HepG2 (cell line): ENCODE measurements around the gene MIF4GD. TPM values are rescaled to one million over a fixed set of nuclear protein-coding genes. Genes with fewer than 3 reads are reported as not detected.

Experiments used
- AGO1 ChIP-seq: fragments of 200-400 bp; formaldehyde crosslinking; IDR thresholded peaks from 2 replicates; pipeline ENCODE4 v1.6.1; 2017; ENCODE audit warnings: mild to moderate bottlenecking, low read depth, low read length, moderate library complexity; ENCODE audit not compliant: poor library complexity, severe bottlenecking
- ARID2 ChIP-seq: sonication (generic); formaldehyde crosslinking; IDR thresholded peaks from 2 replicates; pipeline ENCODE4 v1.8.1; 2022; ENCODE audit warnings: mild to moderate bottlenecking, missing genetic modification reagents, borderline replicate concordance
- CCAR2 ChIP-seq: fragments of 200-400 bp; formaldehyde crosslinking; optimal IDR thresholded peaks from 2 replicates; pipeline ENCODE3; 2018; ENCODE audit warnings: low read depth, mild to moderate bottlenecking, low read length, moderate library complexity
- FOXJ3 ChIP-seq: sonication (generic); formaldehyde crosslinking; IDR thresholded peaks from 2 replicates; pipeline ENCODE4 v1.4.0; 2020; ENCODE audit warnings: missing genetic modification reagents, mild to moderate bottlenecking, borderline replicate concordance
- GTF3A ChIP-seq: sonication (generic); formaldehyde crosslinking; conservative IDR thresholded peaks from 2 replicates; pipeline ENCODE4 v1.4.0; 2020; ENCODE audit warnings: mild to moderate bottlenecking, missing genetic modification reagents
- HIVEP1 ChIP-seq: sonication (generic); formaldehyde crosslinking; IDR thresholded peaks from 2 replicates; pipeline ENCODE4 v1.4.0; 2020; ENCODE audit warnings: mild to moderate bottlenecking, missing genetic modification reagents
- LRRFIP1 ChIP-seq: sonication (generic); formaldehyde crosslinking; conservative IDR thresholded peaks from 2 replicates; pipeline ENCODE4 v1.4.0; 2020; ENCODE audit warnings: missing genetic modification reagents
- MBD4 ChIP-seq: IDR thresholded peaks from 2 replicates; pipeline ENCODE4 v1.6.1; 2012; ENCODE audit warnings: low read length, inconsistent platforms, borderline replicate concordance
- MEIS2 ChIP-seq: sonication (generic); formaldehyde crosslinking; IDR thresholded peaks from 2 replicates; pipeline ENCODE4 v1.9.0; 2021; ENCODE audit warnings: mild to moderate bottlenecking, missing genetic modification reagents
- PCBP1 ChIP-seq: fragments of 200-400 bp; formaldehyde crosslinking; IDR thresholded peaks from 2 replicates; pipeline ENCODE4 v1.6.1; 2017; ENCODE audit warnings: mild to moderate bottlenecking, low read depth, low read length, borderline replicate concordance
- PITX1 ChIP-seq: sonication (generic); formaldehyde crosslinking; IDR thresholded peaks from 2 replicates; pipeline ENCODE4 v1.5.1; 2020; ENCODE audit warnings: mild to moderate bottlenecking, missing genetic modification reagents
- RBM39 ChIP-seq: fragments of 200-400 bp; formaldehyde crosslinking; IDR thresholded peaks from one replicate; pipeline ENCODE4 v1.6.1; 2018; ENCODE audit warnings: antibody characterized with exemption, mild to moderate bottlenecking, low read depth, low read length; ENCODE audit not compliant: poor library complexity, severe bottlenecking
- RELA ChIP-seq: sonication (generic); formaldehyde crosslinking; IDR thresholded peaks from 2 replicates; pipeline ENCODE4 v1.4.0; 2020; ENCODE audit warnings: missing genetic modification reagents
- RXRA ChIP-seq: sonication (generic); formaldehyde crosslinking; IDR thresholded peaks from 2 replicates; pipeline ENCODE4 v1.5.1; 2020; ENCODE audit warnings: missing genetic modification reagents
- SOX5 ChIP-seq: IDR thresholded peaks from 2 replicates; pipeline ENCODE4 v1.6.1; 2016; ENCODE audit warnings: borderline replicate concordance
- ZBTB8A ChIP-seq: sonication (generic); formaldehyde crosslinking; IDR thresholded peaks from 2 replicates; pipeline ENCODE4 v1.4.0; 2020; ENCODE audit warnings: mild to moderate bottlenecking, low read depth, missing genetic modification reagents, borderline replicate concordance
- ZNF160 ChIP-seq: sonication (generic); formaldehyde crosslinking; IDR thresholded peaks from 2 replicates; pipeline ENCODE4 v1.8.0; 2022; ENCODE audit warnings: mild to moderate bottlenecking, inconsistent platforms, missing genetic modification reagents
- ZNF180 ChIP-seq: sonication (generic); formaldehyde crosslinking; IDR thresholded peaks from 2 replicates; pipeline ENCODE4 v1.4.0; 2020; ENCODE audit warnings: low read depth, missing genetic modification reagents, borderline replicate concordance
- ZNF274 ChIP-seq: sonication (generic); formaldehyde crosslinking; IDR thresholded peaks from 2 replicates; pipeline ENCODE4 v1.5.1; 2020; ENCODE audit warnings: mild to moderate bottlenecking, missing genetic modification reagents
- ZNF337 ChIP-seq: sonication (generic); formaldehyde crosslinking; IDR thresholded peaks from 2 replicates; pipeline ENCODE4 v1.5.1; 2020; ENCODE audit warnings: missing genetic modification reagents, low read depth, mild to moderate bottlenecking, borderline replicate concordance
- ZNF503 ChIP-seq: sonication (generic); formaldehyde crosslinking; IDR thresholded peaks from 2 replicates; pipeline ENCODE4 v1.4.0; 2020; ENCODE audit warnings: missing genetic modification reagents
- ZNF740 ChIP-seq: sonication (generic); formaldehyde crosslinking; IDR thresholded peaks from 2 replicates; pipeline ENCODE4 v1.4.0; 2020; ENCODE audit warnings: missing genetic modification reagents
- ZNF891 ChIP-seq: sonication (generic); formaldehyde crosslinking; IDR thresholded peaks from 2 replicates; pipeline ENCODE4 v1.5.0; 2020; ENCODE audit warnings: mild to moderate bottlenecking, missing genetic modification reagents
- polyA plus RNA-seq, 8 experiments: library from polyadenylated mRNA; depleted of rRNA in 3 of 8; stranded (reverse) in 7 of 8; unstranded in 1 of 8; fragments of >200 nt; fragmentation: Illumina TruSeq in 4 of 8; extraction: Trizol in 4 of 8; gene quantifications; 2 replicates each; pipeline versions ENCODE4 v1.2.1 to v1.2.3, GENCODE V29; 2011 to 2016; ENCODE audit warnings: low read depth in 4 of 8, missing spikeins in 1 of 8, mixed read lengths in 1 of 8; ENCODE audit not compliant: insufficient read depth in 1 of 8
- total RNA-seq, 5 experiments: library from RNA; depleted of rRNA; stranded (reverse); fragments of >200 nt; fragmentation: Illumina TruSeq; extraction: Trizol; gene quantifications; 2 replicates each; pipeline ENCODE4 v1.2.3, GENCODE V29; 2016; ENCODE audit warnings: low read depth in 1 of 5

Gene MIF4GD
- total and polyA plus RNA-seq, 2 of the 13 experiments (the other 11 are each of a cell fraction or from before 2014, with no cell fraction given) = 14.0 to 28.0 TPM

DNA sequence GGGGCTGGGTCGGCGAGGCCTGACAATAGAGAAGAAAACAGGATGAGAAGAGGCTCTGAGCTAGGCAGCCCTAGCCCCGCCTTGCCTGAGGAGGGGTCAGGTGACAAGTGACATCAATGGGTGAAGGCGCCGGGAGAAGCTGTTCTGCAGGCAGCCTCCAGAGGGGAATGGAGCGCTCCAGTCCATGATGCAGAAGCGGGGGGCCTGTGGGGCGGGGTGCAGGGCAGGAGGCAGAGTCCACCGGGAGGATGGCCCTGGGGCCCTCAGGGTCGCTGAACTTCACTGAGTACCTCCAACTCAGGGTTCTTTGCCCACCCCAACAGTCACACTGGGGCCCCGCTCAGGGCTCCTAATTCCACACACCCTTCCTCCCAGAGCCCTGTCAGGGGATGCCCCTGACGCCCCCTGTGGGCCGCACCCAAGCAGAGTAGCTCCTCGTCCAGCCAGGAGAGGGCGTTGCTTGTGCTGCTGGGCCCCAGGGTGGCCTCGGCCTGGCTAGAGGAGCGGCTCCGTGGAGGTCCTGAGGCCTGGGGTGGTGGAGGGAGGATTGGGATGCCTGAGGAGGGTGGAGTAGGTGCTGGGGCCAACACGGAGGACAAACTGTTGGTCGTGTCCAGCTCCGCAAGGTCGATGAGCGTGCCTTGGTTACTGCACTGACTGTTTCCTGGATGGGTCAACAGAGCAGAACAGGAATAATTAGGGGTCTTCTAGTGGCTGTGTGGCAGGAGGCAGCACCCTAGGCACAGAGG is 30.5 kb downstream of the MIF4GD start (continued):
- TF ChIP-seq RBM39 = no peak
- TF ChIP-seq CCAR2 = no peak
- TF ChIP-seq FOXJ3 (CRISPR knock-in tag) = no peak
- no peak for TF ChIP-seq ARID2 (CRISPR knock-in tag)
- no peak for TF ChIP-seq ZNF160
- no peak for TF ChIP-seq MBD4
- TF ChIP-seq PCBP1 = peak; percentile 89; the same call in 1 of the 2 replicates
- no peak for TF ChIP-seq ZNF503 (CRISPR knock-in tag)
- TF ChIP-seq HIVEP1 (CRISPR knock-in tag) = peak; percentile 66; the same call in 1 of the 2 replicates
- TF ChIP-seq ZNF274 (CRISPR knock-in tag) = peak; percentile 78; the same call in 1 of the 2 replicates
- TF ChIP-seq ZBTB8A (CRISPR knock-in tag) = no peak
- TF ChIP-seq AGO1 = peak; percentile 12
- TF ChIP-seq MEIS2 = no peak
- no peak; the same call in 1 of the 2 replicates for TF ChIP-seq GTF3A
- no peak for TF ChIP-seq SOX5 (CRISPR knock-in tag)
- TF ChIP-seq ZNF891 (CRISPR knock-in tag) = peak; percentile 51; the same call in 1 of the 2 replicates
- no peak for TF ChIP-seq PITX1 (CRISPR knock-in tag)
- TF ChIP-seq RXRA (CRISPR knock-in tag) = peak; percentile 42; the same call in 1 of the 2 replicates
- no peak for TF ChIP-seq RELA (CRISPR knock-in tag)
- TF ChIP-seq ZNF180 (CRISPR knock-in tag) = no peak
- no peak for TF ChIP-seq ZNF740 (CRISPR knock-in tag)
- no peak for TF ChIP-seq ZNF337 (CRISPR knock-in tag)
- no peak for TF ChIP-seq LRRFIP1 (CRISPR knock-in tag)
